Epidermal melanocyte (primary cell): ENCODE measurements around the gene RUVBL2.
"Not testable (repeated sequence)": the region's sequence is repeated elsewhere in the genome, so short reads cannot be mapped to it uniquely, and the experiment has no call there.

Source experiments
- DNase-seq: peaks from one replicate; pipeline ENCODE4 v3.0.0; 2011; ENCODE audit warnings: low spot score; ENCODE audit not compliant: insufficient read length

RUVBL2 gene

DNA sequence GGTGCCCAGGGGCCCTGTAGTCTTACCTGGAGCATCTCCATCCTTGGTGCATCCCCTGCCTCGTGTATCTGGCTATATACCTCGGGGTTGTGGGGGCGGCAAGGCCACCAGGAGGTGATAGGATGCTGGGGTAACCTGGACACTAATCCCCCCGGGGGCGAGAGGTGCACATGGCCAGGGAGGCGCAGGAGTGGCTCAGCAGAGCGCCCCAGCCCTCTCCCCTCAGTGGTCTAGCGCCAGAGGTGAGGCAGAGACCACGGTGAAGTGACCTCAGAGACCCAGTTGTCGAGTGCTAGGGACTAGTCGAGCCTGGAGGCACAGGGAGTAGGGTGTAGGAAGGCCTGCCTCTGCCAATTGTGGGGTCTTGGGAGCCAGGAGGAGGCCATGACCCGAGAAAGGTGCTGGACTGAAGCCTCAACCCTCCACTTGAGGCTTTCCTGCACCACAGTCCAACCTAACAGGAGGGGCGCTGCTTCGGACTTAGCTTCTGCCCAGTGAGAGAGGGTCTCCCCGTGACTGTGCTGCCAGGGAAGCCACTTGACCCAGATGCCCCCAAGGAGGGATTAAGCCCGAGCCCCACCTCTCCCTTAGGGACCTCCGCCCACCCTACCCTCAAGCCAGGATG lies 23.5 kb downstream of the RUVBL2 start, which contains the start of gene LHB:
TSS of gene LHB (minus strand) at position 51 of the 625 bp plus-strand sequence. CDS start at position 41, 10 bp downstream.
- DNase-seq, result no peak

DNA sequence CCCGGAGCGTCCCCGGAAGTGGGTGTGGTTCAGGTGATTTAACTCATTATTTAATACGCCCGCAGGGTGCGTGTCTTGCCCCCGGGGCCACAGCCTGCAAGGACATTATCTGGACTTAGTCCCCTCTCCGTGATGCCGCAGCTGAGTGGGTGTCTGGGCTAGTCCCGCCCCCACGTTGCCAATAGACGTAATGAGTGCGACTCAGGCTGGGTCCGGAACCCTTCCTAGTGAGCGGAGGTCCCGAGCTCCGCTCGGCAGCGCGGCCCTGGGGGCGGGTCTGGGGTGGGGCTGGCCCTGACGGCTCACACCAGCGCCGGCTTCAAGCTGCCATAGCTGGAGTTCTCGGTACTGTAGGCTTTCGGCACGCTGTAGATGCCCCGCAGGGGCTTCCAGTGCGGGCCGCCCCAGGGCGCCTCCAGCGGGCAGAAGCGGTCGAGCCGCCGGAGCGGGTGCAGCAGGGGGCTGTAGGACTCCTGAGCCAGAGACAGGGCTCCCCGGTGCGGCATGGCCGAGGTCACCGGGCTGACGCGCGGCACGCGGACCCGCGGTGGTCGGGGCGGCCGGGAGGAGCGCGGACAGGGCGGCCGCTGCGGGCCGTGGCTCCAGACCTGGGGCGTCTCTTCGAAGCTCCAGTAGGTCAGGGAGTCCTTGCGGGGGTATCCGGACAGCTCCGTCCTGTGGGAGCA lies 24.1 kb downstream of the RUVBL2 start:
- peak; percentile 82 for DNase-seq

DNA sequence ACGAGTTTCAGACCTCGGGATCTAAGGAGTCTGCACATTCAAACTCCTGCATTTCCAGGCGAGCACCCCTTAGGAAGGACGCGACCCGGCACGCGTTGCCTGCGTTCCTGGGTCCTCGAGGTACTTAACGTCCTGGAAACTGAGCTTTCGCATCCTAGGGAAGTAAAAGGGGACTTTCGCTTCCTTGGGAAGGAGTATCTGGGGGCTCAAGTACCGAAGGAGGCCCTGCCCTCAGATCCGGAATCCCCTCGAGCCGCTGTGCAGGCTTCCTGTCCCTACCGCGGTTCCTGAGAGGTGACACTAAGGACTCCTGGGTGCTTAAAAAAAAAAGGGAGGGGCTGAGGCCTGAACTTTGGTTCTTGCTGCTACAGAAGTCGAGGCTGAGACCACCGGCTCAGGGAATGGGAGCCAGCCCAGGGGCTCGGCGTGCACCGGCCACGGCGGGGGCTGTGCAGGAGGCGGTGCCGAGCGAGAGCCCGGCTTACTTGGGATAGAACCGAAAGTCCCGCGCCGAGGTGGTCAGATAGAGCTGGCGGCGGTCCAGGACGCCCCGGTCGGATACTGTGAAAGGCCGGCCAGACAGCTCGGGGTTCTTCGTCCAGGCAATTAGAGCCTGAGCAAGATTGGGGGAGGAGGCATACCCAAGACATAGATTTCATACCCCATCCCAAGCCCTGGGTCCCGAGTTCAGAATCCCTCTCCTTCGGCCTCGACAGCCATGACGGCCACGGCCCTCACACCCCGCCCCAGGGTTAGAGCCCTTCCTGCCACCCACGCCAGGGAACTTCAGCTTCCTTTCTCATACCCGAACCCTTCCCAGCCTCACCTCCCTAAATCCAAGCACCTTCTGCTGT lies 24.9 kb downstream of the RUVBL2 start:
- not testable (repeated sequence) for DNase-seq

DNA sequence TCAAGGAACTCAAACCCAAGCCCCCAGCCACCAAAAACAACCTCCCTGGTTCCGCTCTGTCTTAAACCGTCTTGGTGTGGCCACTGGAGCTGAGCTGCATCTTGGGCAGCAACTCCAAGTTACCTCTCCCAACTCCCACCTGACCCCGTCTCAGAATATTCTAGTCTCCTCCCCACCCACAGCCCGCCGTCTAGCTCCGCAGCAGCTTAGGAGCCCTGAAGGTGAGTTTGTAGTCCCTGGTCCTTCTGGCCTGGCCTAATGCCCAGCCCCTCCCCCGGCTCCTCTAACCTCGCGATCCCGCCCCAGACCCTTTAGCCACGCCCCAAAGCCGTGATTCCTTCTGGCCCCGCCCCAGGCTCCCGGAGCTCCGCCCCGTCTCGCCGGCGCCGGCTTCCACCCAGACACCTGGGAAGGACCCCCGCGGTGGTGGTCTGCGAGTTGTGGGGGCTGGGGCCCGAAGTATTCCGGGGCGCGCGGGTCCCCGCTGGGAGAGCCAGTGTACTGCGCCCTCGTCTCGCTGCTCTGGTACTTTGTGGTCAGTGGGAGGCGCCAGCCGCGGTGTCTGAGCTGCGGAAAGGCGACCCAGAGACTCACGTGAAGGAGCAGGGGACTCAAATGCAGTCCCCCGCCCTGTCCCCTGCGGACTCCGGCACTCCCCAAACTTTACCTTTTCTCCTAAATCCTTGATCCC lies 25.7 kb downstream of the RUVBL2 start:
- DNase-seq, result no peak

DNA sequence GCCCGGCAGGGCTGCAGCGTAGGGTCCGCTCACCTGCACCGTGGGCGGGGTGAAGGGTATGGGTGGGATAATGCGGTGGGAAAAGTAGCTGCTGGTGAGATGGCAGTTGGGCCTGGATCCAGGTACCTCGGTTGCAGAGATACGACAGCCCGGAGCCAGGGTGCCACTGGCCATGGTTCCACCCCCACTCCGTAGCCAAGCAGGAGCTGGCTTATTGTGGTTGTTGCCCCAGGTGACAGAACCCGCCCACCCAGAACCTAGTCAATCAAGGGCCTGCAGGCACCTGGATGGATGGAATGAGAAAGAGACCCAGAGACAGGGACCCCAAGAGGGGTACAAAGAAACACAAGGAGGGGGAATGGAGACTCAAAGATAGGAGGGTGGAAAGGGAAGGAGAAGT lies 26.7 kb downstream of the RUVBL2 start:
- DNase-seq, result no peak

DNA sequence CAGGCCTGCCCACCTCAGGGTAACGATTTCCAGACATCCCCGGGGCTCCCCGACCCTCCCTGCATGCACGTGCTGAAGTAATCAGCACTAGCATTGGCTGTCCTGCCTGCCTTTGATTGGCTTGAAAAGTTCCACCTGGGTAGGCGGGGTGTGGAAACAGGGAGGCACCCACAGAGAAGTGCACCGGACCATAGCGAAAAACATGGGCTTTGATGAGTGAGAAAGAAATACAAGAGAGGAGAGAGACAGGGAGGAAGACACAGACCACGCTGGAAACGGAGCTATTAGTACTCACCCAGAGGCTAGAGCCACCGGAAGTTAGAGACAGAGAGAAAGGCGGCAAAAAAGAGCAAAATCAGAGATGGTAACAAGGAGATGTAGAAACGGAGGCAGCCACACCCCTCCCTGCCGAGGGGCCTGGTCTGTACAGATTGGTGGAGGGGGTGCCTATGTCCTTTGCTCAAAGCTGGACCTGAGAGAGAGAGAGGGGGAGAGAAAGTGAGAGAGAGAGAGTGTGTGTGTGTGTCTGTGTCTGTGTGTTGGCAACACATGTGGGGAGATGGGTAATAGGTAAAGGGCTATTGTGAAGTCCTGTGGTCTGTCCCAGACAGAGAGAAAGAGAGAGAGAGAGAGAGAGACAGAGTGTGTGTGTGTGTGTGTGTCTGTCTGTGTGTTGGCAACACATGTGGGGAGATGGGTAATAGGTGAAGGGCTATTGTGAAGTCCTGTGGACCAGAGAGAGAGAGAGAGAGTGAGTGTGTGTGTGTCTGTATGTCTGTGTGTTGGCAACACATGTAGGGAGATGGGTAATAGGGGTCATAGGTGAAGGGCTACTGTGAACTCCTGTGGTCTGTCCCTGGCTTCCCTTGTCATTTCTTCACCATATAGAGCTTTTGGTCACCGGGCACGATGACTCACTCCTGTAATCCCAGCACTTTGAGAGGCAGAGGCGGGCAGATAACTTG lies 27.5 kb downstream of the RUVBL2 start:
- DNase-seq, result no peak

DNA sequence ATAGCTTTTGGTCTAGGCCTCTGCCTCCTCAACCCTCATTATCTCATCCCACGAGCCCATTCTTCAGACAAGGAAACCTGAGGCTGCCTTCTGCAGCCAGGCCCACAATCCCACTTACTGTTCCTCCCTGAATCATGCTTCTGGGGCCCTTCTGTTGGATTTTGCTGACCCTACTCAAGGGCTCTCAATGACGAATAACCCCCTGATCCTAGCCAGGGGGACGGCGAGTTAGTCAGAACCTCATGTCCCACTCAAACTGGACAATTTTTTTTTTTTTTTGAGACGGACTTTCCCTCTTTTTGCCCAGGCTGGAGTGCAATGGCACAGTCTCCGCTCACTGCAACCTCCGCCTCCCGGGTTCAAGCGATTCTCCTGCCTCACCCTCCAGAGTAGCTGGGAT lies 28.4 kb downstream of the RUVBL2 start:
- DNase-seq, result no peak

DNA sequence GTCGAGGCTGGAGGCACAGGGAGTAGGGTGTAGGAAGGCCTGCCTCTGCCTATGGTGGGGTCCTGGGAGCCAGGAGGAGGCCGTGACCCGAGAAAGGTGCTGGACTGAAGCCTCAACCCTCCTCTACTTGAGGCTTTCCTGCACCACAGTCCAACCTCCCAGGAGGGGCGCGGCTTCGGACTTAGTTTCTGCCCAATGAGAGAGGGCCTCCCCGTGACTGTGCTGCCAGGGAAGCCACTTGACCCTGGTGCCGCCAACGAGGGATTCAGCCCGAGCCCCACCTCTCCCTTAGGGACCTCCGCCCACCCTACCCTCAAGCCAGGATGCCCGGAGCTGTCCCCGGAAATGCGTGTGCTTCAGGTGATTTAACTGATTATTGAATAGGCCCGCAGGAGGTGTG lies 30.5 kb downstream of the RUVBL2 start, which contains the start of gene CGB3:
TSS of gene CGB3 (minus strand) at position 101 of the 400 bp plus-strand sequence. CDS start 362 bp downstream, outside the sequence.
- not testable (repeated sequence) for DNase-seq

DNA sequence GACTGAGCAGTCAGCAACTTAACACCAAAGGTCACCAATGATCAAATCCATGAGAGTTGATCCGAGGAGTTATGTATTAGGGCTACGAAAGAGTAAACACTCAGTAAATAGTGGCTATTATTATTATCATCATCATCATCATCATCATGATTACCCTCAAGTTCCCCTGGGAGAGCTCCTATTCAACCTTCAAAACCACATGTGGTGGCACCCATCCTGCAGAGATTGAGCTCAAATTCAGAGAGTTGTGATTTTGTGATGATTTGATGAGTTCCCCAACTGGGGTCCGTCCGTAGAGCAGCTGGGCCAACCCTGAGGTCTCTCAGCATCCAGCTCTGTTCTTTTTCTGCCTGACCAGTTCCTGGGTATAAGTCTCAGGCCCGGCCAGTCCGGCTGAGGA lies 31.4 kb downstream of the RUVBL2 start:
- DNase-seq, result not testable (repeated sequence)

DNA sequence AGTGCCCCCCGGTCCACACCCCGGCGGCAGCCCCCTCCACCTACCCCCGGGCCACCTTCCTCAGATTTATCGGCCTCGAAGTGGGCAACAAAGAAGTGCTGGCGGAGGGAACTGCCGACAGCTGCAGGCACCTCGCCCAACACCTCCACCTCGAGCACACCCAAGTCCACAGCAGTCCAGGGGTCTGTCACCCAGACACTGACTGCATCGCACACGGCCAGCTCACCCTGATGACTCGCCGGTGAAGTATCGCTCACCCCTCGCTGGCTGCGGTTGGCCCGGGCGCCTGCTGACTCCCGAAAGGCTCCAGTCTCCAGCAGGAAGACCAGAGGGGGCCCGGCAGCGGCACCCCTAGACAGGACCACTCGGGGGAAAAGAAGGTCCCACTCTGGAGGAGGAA lies 31.9 kb downstream of the RUVBL2 start:
- not testable (repeated sequence) for DNase-seq

DNA sequence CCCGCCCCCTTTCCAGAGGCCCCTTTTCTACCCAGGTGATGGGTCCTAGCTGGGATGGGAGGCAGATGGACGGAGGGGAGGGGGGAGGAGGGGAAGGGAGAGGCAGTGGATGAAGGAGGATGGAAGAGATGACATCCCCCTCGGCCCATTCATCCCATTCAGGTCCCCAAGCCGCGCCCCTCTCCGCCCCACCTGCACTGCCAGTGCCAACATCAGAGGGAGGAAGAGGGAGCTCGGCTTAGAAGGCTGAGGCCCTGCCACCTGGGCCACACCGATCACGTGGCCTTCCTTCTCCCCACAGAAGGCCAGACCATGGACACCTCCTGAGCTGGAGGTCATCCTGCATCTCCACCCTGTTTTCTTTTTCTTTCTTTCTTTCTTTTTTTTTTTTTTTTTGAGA lies 35.0 kb downstream of the RUVBL2 start:
- DNase-seq, result not testable (repeated sequence)

DNA sequence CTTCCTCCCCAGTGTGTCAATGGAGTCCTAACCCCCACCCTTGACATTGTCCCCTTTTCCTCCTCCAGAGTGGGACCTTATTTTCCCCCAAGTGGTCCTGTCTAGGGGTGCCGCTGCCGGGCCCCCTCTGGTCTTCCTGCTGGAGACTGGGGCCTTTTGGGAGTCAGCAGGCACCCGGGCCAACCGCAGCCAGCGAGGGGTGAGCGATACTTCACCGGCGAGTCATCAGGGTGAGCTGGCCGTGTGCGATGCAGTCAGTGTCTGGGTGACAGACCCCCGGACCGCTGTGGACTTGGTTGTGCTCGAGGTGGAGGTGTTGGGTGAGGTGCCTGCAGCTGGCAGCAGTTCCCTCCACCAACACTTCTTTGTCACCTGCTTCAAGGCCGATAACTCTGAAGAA lies 36.1 kb downstream of the RUVBL2 start:
- DNase-seq, result not testable (repeated sequence)

DNA sequence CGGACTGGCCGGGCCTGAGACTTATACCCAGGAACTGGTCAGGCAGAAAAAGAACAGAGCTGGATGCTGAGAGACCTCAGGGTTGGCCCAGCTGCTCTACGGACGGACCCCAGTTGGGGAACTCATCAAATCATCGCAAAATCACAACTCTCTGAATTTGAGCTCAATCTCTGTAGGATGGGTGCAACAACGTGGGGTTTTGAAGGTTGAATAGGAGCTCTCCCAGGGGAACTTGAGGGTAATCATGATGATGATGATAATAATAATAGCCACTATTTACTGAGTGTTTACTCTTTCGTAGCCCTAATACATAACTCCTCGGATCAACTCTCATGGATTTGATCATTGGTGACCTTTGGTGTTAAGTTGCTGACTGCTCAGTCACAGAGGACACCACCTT lies 36.6 kb downstream of the RUVBL2 start:
- not testable (repeated sequence) for DNase-seq

DNA sequence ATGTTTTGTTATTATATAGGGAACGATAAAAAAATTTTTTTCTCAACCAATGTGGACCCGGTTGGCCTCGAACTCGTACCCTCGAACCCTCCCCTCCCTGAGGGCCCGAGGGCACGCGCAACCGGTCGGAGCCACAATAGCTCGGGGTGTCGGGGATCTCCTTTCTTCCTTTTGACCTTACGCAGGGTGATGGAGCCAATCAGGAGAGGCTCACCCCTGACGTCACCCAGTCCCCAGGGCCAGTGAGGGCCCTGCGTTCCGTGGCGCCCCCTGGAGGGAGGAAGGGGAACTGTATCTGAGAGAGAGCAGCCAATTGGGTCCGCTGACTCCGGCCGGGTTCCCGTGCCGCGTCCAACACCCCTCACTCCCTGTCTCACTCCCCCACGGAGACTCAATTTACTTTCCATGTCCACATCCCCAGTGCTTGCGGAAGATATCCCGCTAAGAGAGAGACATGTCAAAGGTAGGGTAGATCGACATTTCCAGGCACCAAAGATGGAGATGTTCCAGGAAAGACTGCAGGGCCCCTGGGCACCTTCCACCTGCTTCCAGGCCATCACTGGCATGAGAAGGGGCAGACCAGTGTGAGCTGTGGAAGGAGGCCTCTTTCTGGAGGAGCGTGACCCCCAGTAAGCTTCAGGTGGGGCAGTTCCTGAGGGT lies 38.1 kb downstream of the RUVBL2 start, which contains the start of gene CGB2:
TSS of gene CGB2 (plus strand) at position 249 of the 660 bp plus-strand sequence. CDS start at position 455, 206 bp downstream.
- DNase-seq, result not testable (repeated sequence)

DNA sequence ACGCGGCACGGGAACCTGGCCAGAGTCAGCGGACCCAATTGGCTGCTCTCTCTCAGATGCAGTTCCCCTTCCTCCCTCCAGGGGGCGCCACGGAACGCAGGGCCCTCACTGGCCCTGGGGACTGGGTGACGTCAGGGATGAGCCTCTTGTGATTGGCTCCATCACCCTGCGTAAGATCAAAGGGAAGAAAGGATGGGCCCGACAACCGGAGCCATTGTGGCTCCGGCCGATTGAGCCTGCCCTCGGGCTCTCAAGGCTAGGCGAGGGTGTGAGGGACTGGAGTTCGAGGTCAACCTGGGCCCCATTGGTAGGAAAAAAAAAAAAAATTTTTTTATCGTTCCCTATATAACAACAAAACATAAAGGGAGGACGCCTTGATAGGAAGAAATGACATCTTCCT lies 43.1 kb downstream of the RUVBL2 start, which contains the start of gene CGB1:
TSS of gene CGB1 (minus strand) at position 81 of the 400 bp plus-strand sequence. CDS start 184 bp downstream, outside the sequence.
- not testable (repeated sequence) for DNase-seq

DNA sequence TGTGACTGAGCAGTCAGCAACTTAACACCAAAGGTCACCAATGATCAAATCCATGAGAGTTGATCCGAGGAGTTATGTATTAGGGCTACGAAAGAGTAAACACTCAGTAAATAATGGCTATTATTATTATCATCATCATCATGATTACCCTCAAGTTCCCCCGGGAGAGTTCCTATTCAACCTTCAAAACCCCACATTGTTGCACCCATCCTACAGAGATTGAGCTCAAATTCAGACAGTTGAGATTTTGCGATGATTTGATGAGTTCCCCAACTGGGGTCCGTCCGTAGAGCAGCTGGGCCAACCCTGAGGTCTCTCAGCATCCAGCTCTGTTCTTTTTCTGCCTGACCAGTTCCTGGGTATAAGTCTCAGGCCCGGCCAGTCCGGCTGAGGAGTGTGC lies 44.4 kb downstream of the RUVBL2 start:
- DNase-seq, result not testable (repeated sequence)

DNA sequence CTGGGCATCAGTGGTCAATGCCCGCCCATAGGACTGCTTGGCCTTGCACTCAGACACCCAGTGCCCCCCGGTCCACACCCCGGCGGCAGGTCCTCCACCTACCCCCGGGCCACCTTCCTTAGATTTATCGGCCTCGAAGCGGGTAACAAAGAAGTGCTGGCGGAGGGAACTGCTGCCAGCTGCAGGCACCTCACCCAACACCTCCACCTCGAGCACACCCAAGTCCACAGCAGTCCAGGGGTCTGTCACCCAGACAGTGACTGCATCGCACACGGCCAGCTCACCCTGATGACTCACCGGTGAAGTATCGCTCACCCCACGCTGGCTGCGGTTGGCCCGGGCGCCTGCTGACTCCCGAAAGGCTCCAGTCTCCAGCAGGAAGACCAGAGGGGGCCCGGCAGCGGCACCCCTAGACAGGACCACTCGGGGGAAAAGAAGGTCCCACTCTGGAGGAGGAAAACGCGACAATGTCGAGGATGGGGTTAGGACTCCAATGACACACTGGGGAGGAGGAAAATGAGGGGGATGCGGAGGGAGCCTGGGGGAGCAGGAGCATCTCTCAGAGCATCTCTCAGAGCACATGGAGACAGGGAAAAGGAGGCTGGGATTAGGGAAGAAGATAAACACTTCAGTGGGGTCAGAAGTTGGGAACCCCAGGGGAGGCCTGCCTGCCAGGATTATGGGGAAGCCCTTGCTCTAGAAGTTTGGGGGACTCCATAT lies 45.0 kb downstream of the RUVBL2 start:
- not testable (repeated sequence) for DNase-seq

DNA sequence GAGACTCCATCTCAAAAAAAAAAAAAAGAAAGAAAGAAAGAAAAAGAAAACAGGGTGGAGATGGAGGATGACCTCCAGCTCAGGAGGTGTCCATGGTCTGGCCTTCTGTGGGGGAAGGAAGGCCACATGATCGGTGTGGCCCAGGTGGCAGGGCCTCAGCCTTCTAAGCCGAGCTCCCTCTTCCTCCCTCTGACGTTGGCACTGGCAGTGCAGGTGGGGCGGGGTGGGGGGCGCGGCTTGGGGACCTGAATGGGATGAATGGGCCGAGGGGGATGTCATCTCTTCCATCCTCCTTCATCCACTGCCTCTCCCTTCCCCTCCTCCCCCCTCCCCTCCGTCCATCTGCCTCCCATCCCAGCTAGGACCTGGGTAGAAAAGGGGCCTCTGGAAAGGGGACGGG lies 46.0 kb downstream of the RUVBL2 start:
- DNase-seq, result not testable (repeated sequence)

DNA sequence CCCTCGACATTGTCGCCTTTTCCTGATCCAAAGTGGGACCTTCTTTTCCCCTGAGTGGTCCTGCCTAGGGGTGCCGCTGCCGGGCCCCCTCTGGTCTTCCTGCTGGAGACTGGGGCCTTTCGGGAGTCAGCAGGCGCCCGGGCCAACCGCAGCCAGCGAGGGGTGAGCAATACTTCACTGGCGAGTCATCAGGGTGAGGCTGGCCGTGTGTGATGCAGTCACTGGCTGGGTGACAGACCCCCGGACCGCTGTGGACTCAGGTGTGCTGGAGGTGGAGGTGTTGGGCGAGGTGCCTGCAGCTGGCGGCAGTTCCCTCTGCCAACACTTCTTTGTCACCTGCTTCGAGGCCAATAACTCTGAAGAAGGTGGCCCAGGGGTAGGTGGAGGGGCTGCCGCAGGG lies 48.5 kb downstream of the RUVBL2 start:
- DNase-seq, result no peak
